Mucosa of stomach (tissue), 1 donor: ENCODE measurements around the gene ZNF275.
"Not testable (repeated sequence)": the region's sequence is repeated elsewhere in the genome, so short reads cannot be mapped to it uniquely, and the experiment has no call there.

ENCODE experiments used
- H3K27me3 ChIP-seq: one replicate; pipeline ENCODE4 v1.7.0; 2013; ENCODE audit warnings: mild to moderate bottlenecking, low read length; ENCODE audit not compliant: control insufficient read depth, insufficient read depth
- H3K36me3 ChIP-seq: one replicate; pipeline ENCODE4 v1.7.0; 2013; ENCODE audit warnings: low read length; ENCODE audit not compliant: control insufficient read depth, insufficient read depth
- H3K4me1 ChIP-seq: one replicate; pipeline ENCODE4 v1.7.0; 2013; ENCODE audit warnings: mild to moderate bottlenecking, low read length; ENCODE audit not compliant: control insufficient read depth, insufficient read depth
- H3K4me3 ChIP-seq: one replicate; pipeline ENCODE4 v1.7.0; 2013; ENCODE audit warnings: low read length
- H3K9ac ChIP-seq: one replicate; pipeline ENCODE4 v1.7.0; 2013; ENCODE audit warnings: mild to moderate bottlenecking, low read length, moderate library complexity
- H3K9me3 ChIP-seq: one replicate; pipeline ENCODE4 v1.7.0; 2013; ENCODE audit warnings: mild to moderate bottlenecking, low read length, moderate library complexity; ENCODE audit not compliant: control insufficient read depth
- donor health status: Pancreatic carcinoma.

The ZNF275 gene

GRCh38 chrX:153306527-153307115, 27.3 kb upstream of the ZNF275 start:
- Histone ChIP-seq H3K27me3 (no peaks in the 10 kb centered on the region), H3K4me1 (no peaks in the 10 kb centered on the region), H3K4me3 (no peak overlapping the region), H3K9ac (no peak overlapping the region), H3K36me3 (no peaks in the 10 kb centered on the region), H3K9me3 (no peaks in the 10 kb centered on the region)

- Histone ChIP-seq H3K4me1 (no peaks in the 10 kb centered on the region), H3K9me3 (no peaks in the 10 kb centered on the region), H3K36me3 (no peaks in the 10 kb centered on the region), H3K4me3 (no peak overlapping the region), H3K9ac (no peak overlapping the region), H3K27me3 (no peaks in the 10 kb centered on the region)
Measured at GRCh38 chrX:153307276-153308178, 26.4 kb upstream of the ZNF275 start.

- Histone ChIP-seq H3K36me3 (no peaks in the 10 kb centered on the region), H3K9me3 (no peaks in the 10 kb centered on the region), H3K27me3 (no peaks in the 10 kb centered on the region), H3K4me1 (no peaks in the 10 kb centered on the region), H3K9ac (no peak overlapping the region), H3K4me3 (no peak overlapping the region)
Measured at GRCh38 chrX:153310901-153311300, 23.1 kb upstream of the ZNF275 start.

- H3K9ac ChIP-seq: no peak overlapping the region
- no peaks in the 10 kb centered on the region for H3K36me3 ChIP-seq
- H3K27me3 ChIP-seq: no peaks in the 10 kb centered on the region
- no peaks in the 10 kb centered on the region for H3K9me3 ChIP-seq
- no peaks in the 10 kb centered on the region for H3K4me1 ChIP-seq
- no peak overlapping the region for H3K4me3 ChIP-seq
Measured at GRCh38 chrX:153312041-153312440, 21.9 kb upstream of the ZNF275 start.

- Histone ChIP-seq H3K4me1 (no peaks in the 10 kb centered on the region), H3K9me3 (no peaks in the 10 kb centered on the region), H3K27me3 (no peaks in the 10 kb centered on the region), H3K4me3 (no peak overlapping the region), H3K9ac (no peak overlapping the region), H3K36me3 (no peaks in the 10 kb centered on the region)
Measured at GRCh38 chrX:153312842-153313241, 21.1 kb upstream of the ZNF275 start.

- H3K27me3 ChIP-seq: peaks cover 9% of the 10 kb centered on the region
- H3K4me3 ChIP-seq: no peak overlapping the region
- no peaks in the 10 kb centered on the region for H3K36me3 ChIP-seq
- H3K9ac ChIP-seq: no peak overlapping the region
- no peaks in the 10 kb centered on the region for H3K4me1 ChIP-seq
- no peaks in the 10 kb centered on the region for H3K9me3 ChIP-seq
Measured at GRCh38 chrX:153317306-153317705, 16.6 kb upstream of the ZNF275 start.

- H3K27me3 ChIP-seq: peaks cover 9% of the 10 kb centered on the region
- no peaks in the 10 kb centered on the region for H3K4me1 ChIP-seq
- no peaks in the 10 kb centered on the region for H3K9me3 ChIP-seq
- H3K4me3 ChIP-seq: no peak overlapping the region
- H3K36me3 ChIP-seq: no peaks in the 10 kb centered on the region
- H3K9ac ChIP-seq: no peak overlapping the region
Measured at GRCh38 chrX:153317996-153318722, 15.8 kb upstream of the ZNF275 start.

- no peaks in the 10 kb centered on the region for H3K9me3 ChIP-seq
- no peaks in the 10 kb centered on the region for H3K4me1 ChIP-seq
- no peak overlapping the region for H3K4me3 ChIP-seq
- H3K9ac ChIP-seq: no peak overlapping the region
- H3K27me3 ChIP-seq: peaks cover 9% of the 10 kb centered on the region
- no peaks in the 10 kb centered on the region for H3K36me3 ChIP-seq
Measured at GRCh38 chrX:153318811-153319210, 15.1 kb upstream of the ZNF275 start.

- H3K27me3 ChIP-seq: peaks cover 9% of the 10 kb centered on the region
- no peaks in the 10 kb centered on the region for H3K9me3 ChIP-seq
- no peaks in the 10 kb centered on the region for H3K36me3 ChIP-seq
- H3K4me3 ChIP-seq: no peak overlapping the region
- H3K9ac ChIP-seq: no peak overlapping the region
- H3K4me1 ChIP-seq: no peaks in the 10 kb centered on the region
Measured at GRCh38 chrX:153319295-153320046, 14.5 kb upstream of the ZNF275 start.

GRCh38 chrX:153320047-153320443, 13.9 kb upstream of the ZNF275 start:
- H3K36me3 ChIP-seq, H3K4me1 ChIP-seq, H3K27me3 ChIP-seq, H3K4me3 ChIP-seq, H3K9me3 ChIP-seq, H3K9ac ChIP-seq: not testable (repeated sequence)

- H3K36me3 ChIP-seq: no peaks in the 10 kb centered on the region
- H3K9me3 ChIP-seq: no peaks in the 10 kb centered on the region
- peaks cover 9% of the 10 kb centered on the region for H3K27me3 ChIP-seq
- H3K4me3 ChIP-seq: no peak overlapping the region
- no peak overlapping the region for H3K9ac ChIP-seq
- no peaks in the 10 kb centered on the region for H3K4me1 ChIP-seq
Measured at GRCh38 chrX:153320555-153321184, 13.3 kb upstream of the ZNF275 start.
